Gastroesophageal sphincter (tissue), 3 donors: ENCODE measurements around the gene MYO15A.

Experiments used
- EP300 ChIP-seq: sonication (generic); formaldehyde crosslinking; IDR thresholded peaks from one replicate; pipeline ENCODE4 v1.6.1; 2017; ENCODE audit warnings: antibody characterized with exemption, mild to moderate bottlenecking
- POLR2A ChIP-seq, 2 donors: fragments of 450-650 bp; IDR thresholded peaks; one replicate each; pipeline ENCODE4 v1.6.1; 2017; ENCODE audit warnings: antibody characterized with exemption in 2 of 2, mild to moderate bottlenecking in 2 of 2, moderate library complexity in 1 of 2
- POLR2AphosphoS5 ChIP-seq: sonication (generic); formaldehyde crosslinking; IDR thresholded peaks from one replicate; pipeline ENCODE4 v1.6.1; 2017; ENCODE audit warnings: antibody characterized with exemption
- TF ChIP-seq, protein P1 (sequence below), 4 experiments: fragments of 200-600 bp in 2 of 4; fragments of 450-650 bp in 2 of 4; sonication (generic) in 1 of 4; IDR thresholded peaks; one replicate each; pipeline ENCODE4 v1.5.1; 2017 to 2019; ENCODE audit warnings: antibody characterized with exemption in 4 of 4, mild to moderate bottlenecking in 2 of 4, moderate library complexity in 2 of 4

DNA sequence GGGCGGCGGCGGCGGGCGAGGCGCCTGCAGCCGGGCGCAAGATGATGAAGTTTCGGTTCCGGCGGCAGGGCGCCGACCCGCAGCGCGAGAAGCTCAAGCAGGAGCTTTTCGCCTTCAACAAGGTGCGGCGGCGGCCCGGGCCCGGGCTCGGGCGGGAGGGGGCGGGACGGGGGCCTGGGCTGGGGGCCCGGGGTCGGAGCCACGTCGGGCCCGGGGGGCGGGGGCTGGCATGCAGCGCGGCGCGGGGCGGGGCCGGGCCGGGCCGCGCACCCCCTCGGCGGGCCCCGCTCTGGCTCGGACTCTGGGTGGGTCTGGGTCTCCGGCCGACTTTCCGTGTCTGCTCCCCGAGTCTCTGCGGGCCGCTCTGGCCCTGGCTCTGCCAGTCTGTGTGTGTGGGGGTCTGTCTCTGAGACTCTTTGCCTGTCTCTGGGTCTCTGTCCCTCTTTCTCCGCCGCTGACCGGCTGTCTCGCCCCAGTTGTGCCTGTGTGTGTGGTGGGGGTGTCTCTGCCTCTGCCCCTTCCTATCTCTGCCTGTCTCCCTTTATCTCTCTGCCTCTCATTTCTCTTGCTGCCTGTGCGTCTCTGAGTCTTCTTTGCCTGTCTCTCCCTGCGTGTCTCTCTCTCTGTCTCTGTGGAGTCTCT is 117.2 kb downstream of the MYO15A start:
- TF ChIP-seq, protein P1, sequence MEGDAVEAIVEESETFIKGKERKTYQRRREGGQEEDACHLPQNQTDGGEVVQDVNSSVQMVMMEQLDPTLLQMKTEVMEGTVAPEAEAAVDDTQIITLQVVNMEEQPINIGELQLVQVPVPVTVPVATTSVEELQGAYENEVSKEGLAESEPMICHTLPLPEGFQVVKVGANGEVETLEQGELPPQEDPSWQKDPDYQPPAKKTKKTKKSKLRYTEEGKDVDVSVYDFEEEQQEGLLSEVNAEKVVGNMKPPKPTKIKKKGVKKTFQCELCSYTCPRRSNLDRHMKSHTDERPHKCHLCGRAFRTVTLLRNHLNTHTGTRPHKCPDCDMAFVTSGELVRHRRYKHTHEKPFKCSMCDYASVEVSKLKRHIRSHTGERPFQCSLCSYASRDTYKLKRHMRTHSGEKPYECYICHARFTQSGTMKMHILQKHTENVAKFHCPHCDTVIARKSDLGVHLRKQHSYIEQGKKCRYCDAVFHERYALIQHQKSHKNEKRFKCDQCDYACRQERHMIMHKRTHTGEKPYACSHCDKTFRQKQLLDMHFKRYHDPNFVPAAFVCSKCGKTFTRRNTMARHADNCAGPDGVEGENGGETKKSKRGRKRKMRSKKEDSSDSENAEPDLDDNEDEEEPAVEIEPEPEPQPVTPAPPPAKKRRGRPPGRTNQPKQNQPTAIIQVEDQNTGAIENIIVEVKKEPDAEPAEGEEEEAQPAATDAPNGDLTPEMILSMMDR (IDR thresholded peaks at IDR 0.05) = no peak
- no peak for TF ChIP-seq POLR2AphosphoS5
- TF ChIP-seq POLR2A (IDR thresholded peaks at IDR 0.05) = no peak
- no peak for TF ChIP-seq EP300
